ENCODE measurements around the gene HSPA1L.

HSPA1L gene

DNA sequence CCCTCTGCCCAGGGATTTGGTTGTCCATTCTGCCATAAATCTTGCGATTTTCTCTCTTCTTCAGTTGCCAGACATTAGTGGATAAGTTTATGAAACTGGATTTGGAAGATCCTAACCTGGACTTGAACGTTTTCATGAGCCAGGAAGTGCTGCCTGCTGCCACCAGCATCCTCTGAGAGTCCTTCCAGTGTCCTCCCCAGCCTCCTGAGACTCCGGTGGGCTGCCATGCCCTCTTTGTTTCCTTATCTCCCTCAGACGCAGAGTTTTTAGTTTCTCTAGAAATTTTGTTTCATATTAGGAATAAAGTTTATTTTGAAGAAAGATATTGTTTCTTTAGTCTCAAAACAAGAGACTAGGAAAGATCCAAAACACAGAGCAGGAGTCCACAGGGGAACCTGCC is 52.7 kb downstream of the HSPA1L start, which contains the start of gene SAPCD1:
TSS of gene SAPCD1 (plus strand) at position 301 of the 400 bp plus-strand sequence. CDS start 399 bp downstream, outside the sequence.
- no peak for DNase-seq

DNA sequence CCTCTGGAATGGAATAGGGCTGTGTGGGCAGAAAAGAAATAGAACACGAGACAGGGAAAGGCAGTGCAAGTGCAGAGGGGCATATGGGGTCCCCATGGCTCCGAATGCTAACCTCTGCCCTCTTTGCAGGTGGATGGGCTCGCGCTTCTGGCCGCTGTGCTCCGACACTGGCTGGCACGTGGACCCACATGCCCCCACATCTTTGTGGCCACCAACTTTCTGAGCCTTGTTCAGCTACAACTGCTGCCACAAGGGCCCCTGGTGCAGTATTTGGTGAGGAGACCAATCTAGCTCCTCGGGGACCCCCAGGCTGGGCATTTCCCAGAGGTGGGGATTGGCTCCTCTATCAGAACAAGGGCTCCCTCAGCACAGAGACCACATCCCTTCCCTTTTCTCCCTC is 53.7 kb downstream of the HSPA1L start:
- DNase-seq: no peak

DNA sequence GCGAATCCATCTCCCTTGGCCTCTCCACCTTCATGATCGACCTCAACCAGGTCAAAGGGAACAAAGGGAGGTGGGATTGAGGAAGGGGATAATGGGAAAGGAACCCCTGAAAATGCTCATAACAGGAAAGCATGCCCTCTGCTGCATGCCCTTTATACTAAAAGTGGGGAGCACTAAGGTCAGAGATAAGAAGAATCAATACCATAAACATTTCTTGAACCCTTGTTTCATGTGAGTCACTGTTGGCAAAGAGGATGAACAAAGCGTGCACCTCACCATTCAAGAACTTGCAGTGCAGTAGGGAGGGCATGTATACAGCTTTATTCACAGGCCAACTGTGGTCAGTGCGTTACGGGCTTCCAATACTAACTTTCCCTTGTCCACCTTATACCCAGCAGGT is 54.3 kb downstream of the HSPA1L start:
- no peak for DNase-seq
